Nephron (organoid): ENCODE results near the gene CDH20.

Source experiments
- H3K27ac Mint-ChIP-seq, 3 experiments: 2 replicates each; pipeline ENCODE4 v1.8.0; 2020; ENCODE audit warnings: mixed read lengths in 3 of 3, mild to moderate bottlenecking in 2 of 3, moderate library complexity in 1 of 3
- H3K27me3 Mint-ChIP-seq: 2 replicates; pipeline ENCODE4 v1.8.0; 2021; ENCODE audit warnings: low read depth, mild to moderate bottlenecking, moderate library complexity, mixed read lengths
- H3K36me3 Mint-ChIP-seq: 2 replicates; pipeline ENCODE4 v1.8.0; 2020; ENCODE audit warnings: low read depth, mixed read lengths
- H3K4me1 Mint-ChIP-seq: 2 replicates; pipeline ENCODE4 v1.8.0; 2020; ENCODE audit warnings: mixed read lengths
- H3K4me3 Mint-ChIP-seq, 3 experiments: 2 replicates each; pipeline ENCODE4 v1.8.0; 2020; ENCODE audit warnings: mild to moderate bottlenecking in 3 of 3, mixed read lengths in 3 of 3, moderate library complexity in 2 of 3
- H3K9me3 Mint-ChIP-seq: 2 replicates; pipeline ENCODE4 v1.8.0; 2020; ENCODE audit warnings: mixed read lengths
- CTCF ChIP-seq, 3 experiments: fragments of 200-600 bp; sonication (generic); IDR thresholded peaks; one replicate each; pipeline ENCODE4 v1.5.0; 2021; ENCODE audit warnings: antibody characterized with exemption in 3 of 3; ENCODE audit not compliant: unreplicated experiment in 3 of 3

Gene CDH20

GRCh38 chr18:61587865-61588264 lies 254.6 kb downstream of the CDH20 start:
- Mint-ChIP-seq H3K4me1 (peaks cover 21% of the 10 kb centered on the region), H3K27me3 (peaks cover 19% of the 10 kb centered on the region), H3K27ac (no peak overlapping the region), H3K36me3 (no peaks in the 10 kb centered on the region), H3K4me3 (no peak overlapping the region), H3K9me3 (no peaks in the 10 kb centered on the region)
- TF ChIP-seq CTCF (IDR thresholded peaks at IDR 0.05; ENCODE audit: unreplicated experiment in 3 of 3) = no peak

DNA sequence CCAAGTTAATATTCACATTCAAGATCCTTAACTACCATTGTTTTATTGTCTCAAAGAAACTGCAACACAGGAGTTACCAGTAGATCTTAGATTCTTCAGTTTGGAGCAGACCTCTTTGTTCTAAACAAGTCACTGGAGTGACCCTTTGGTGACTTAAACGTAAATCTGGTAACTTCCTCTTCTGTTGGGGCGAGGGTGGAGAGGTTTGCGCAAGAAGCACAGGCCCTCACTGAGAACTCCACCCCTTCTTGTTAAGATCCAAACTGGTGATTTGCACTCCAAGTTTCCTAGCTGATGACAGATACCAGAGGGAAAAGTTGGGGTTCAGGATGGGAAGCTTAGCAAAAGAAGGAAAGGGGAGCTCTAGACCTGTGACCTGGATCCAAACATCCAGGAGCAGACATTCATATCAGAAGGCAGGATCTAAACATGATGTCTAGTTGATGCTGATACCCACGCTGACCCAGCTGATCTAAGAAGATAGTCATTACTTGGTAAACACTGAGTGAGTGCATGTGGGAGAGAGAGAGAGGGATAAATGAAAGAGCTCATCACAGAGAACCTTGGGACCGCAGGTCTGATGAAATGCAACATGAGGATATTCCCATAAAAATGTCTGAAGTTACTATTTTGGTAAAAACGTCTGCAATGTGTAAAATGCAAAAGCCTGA lies 256.0 kb downstream of the CDH20 start:
- no peak for TF ChIP-seq CTCF (IDR thresholded peaks at IDR 0.05; ENCODE audit: unreplicated experiment in 3 of 3)

GRCh38 chr18:61589724-61590065 lies 256.5 kb downstream of the CDH20 start:
- Mint-ChIP-seq H3K9me3 (peaks cover 4% of the 10 kb centered on the region), H3K4me3 (no peak overlapping the region), H3K27me3 (peaks cover 16% of the 10 kb centered on the region), H3K27ac (peak overlapping the region in 1 of 3 experiments; percentile 19), H3K4me1 (peaks cover 21% of the 10 kb centered on the region), H3K36me3 (no peaks in the 10 kb centered on the region)
- no peak for TF ChIP-seq CTCF (IDR thresholded peaks at IDR 0.05; ENCODE audit: unreplicated experiment in 3 of 3)

More for the DNA sequence above, 256.0 kb downstream of the CDH20 start:
- Mint-ChIP-seq H3K9me3 (peaks cover 4% of the 10 kb centered on the region), H3K4me1 (peaks cover 21% of the 10 kb centered on the region), H3K27me3 (peaks cover 22% of the 10 kb centered on the region), H3K36me3 (no peaks in the 10 kb centered on the region), H3K4me3 (no peak overlapping the region), H3K27ac (no peak overlapping the region)

DNA sequence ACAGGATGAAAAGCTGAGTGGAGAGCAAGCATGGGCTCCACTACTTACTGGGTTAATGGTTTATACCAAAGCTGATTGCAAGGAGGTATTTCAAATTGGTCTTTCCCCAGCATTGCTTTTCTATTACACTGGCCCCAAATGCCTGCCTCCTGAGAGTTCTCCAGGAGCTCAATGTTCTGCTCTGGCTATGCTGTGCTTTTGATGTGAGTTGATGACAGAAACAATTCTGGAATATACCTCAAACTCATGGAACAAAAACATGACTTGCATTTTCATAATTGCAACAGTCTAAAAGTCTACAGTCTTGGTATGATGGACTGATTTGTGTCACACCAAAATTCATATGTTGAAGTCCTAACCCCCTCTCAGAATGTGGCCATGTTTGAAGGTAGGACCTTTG lies 258.0 kb downstream of the CDH20 start:
- H3K4me1 Mint-ChIP-seq = peaks cover 32% of the 10 kb centered on the region

GRCh38 chr18:61595615-61596251 lies 262.5 kb downstream of the CDH20 start:
- Mint-ChIP-seq H3K27ac (peak overlapping the region; percentile 53 to 76 (median 73)), H3K27me3 (peaks cover 11% of the 10 kb centered on the region), H3K4me3 (peak overlapping the region in 2 of 3 experiments; percentile 17 to 25), H3K36me3 (no peaks in the 10 kb centered on the region), H3K4me1 (peaks cover 43% of the 10 kb centered on the region), H3K9me3 (peaks cover 4% of the 10 kb centered on the region)
- no peak for TF ChIP-seq CTCF (IDR thresholded peaks at IDR 0.05; ENCODE audit: unreplicated experiment in 3 of 3)

More for the DNA sequence above, 258.0 kb downstream of the CDH20 start:
- TF ChIP-seq CTCF (IDR thresholded peaks at IDR 0.05; ENCODE audit: unreplicated experiment in 3 of 3) = no peak
- H3K36me3 Mint-ChIP-seq = no peaks in the 10 kb centered on the region
- no peak overlapping the region for H3K4me3 Mint-ChIP-seq
- no peak overlapping the region for H3K27ac Mint-ChIP-seq
- H3K27me3 Mint-ChIP-seq = peaks cover 23% of the 10 kb centered on the region
- H3K9me3 Mint-ChIP-seq = peaks cover 4% of the 10 kb centered on the region

DNA sequence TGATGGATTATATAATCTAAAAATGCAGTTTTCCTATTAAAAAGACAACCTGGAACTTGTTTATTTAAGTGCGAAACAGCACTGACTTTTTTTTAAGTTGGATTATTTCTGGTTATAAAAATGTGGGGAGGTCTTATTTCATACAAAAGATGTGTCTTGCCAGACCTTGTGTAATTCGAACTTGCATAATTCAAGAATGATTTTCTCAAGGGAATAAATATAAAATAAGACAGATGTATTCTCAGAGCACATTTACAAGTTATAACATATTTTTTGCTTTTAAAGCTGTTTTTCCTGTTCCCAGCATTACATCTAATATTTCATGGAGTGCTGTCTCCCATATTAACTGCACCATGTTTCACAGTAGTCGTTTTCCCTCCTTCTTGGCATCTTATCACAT lies 263.1 kb downstream of the CDH20 start:
- peaks cover 11% of the 10 kb centered on the region for H3K27me3 Mint-ChIP-seq
- no peak for TF ChIP-seq CTCF (IDR thresholded peaks at IDR 0.05; ENCODE audit: unreplicated experiment in 3 of 3)

More for the DNA sequence above, 263.1 kb downstream of the CDH20 start:
- H3K36me3 Mint-ChIP-seq = no peaks in the 10 kb centered on the region
- peaks cover 4% of the 10 kb centered on the region for H3K9me3 Mint-ChIP-seq
- H3K4me3 Mint-ChIP-seq = peak overlapping the region in 1 of 3 experiments; percentile 9
- peaks cover 43% of the 10 kb centered on the region for H3K4me1 Mint-ChIP-seq
- H3K27ac Mint-ChIP-seq = peak overlapping the region; percentile 12 to 76 (median 73)
